Measurements from ENCODE around the gene ETFB. TPM values are rescaled to one million over a fixed set of nuclear protein-coding genes. Genes with fewer than 3 reads are reported as not detected.

ETFB gene
- total RNA-seq, 2 donors from 2014 or later = 32.7 to 56.5 TPM

GRCh38 chr19:51364200-51365106, 1.7 kb downstream of the ETFB start:
- H3K36me3 ChIP-seq = no peaks in the 10 kb centered on the region
- H3K4me1 ChIP-seq (ENCODE audit: control insufficient read depth in 1 of 2, low read depth in 2 of 2) = peaks cover 7 to 22% of the 10 kb centered on the region in 2 donors
- no peak for TF ChIP-seq CTCF (IDR thresholded peaks at IDR 0.05)
- DNase-seq (ENCODE audit: low spot score) = no peak
- H3K4me3 ChIP-seq = no peak overlapping the region
- ATAC-seq (ENCODE audit: insufficient number of reproducible peaks, low FRiP score, low read depth) = no peak
- H3K9me3 ChIP-seq = no peaks in the 10 kb centered on the region
- H3K27ac ChIP-seq = no peak overlapping the region
- H3K27me3 ChIP-seq (replicated peaks; ENCODE audit: insufficient read depth) = no peaks in the 10 kb centered on the region

- no peaks in the 10 kb centered on the region for H3K36me3 ChIP-seq
- no peaks in the 10 kb centered on the region for H3K9me3 ChIP-seq
- no peak overlapping the region for H3K27ac ChIP-seq
- no peak for TF ChIP-seq CTCF (IDR thresholded peaks at IDR 0.05)
- no peak overlapping the region for H3K4me3 ChIP-seq
- peaks cover 7 to 16% of the 10 kb centered on the region in 2 donors for H3K4me1 ChIP-seq (ENCODE audit: control insufficient read depth in 1 of 2, low read depth in 2 of 2)
- DNase-seq (ENCODE audit: low spot score) (no peak), ATAC-seq (ENCODE audit: insufficient number of reproducible peaks, low FRiP score, low read depth) (no peak)
- H3K27me3 ChIP-seq (replicated peaks; ENCODE audit: insufficient read depth) = no peaks in the 10 kb centered on the region
Observed at GRCh38 chr19:51361239-51361638, 4.9 kb downstream of the ETFB start.

GRCh38 chr19:51359294-51359693, 6.9 kb downstream of the ETFB start:
- Histone ChIP-seq H3K27ac (no peak overlapping the region), H3K36me3 (no peaks in the 10 kb centered on the region), H3K27me3 (replicated peaks; ENCODE audit: insufficient read depth) (no peaks in the 10 kb centered on the region), H3K4me3 (no peak overlapping the region), H3K9me3 (no peaks in the 10 kb centered on the region), H3K4me1 (ENCODE audit: control insufficient read depth in 1 of 2, low read depth in 2 of 2) (peaks cover 0 to 1% of the 10 kb centered on the region in 2 donors)
- no peak for TF ChIP-seq CTCF (IDR thresholded peaks at IDR 0.05)
- no peak for ATAC-seq (ENCODE audit: insufficient number of reproducible peaks, low FRiP score, low read depth)
- DNase-seq (ENCODE audit: low spot score) = no peak

- Histone ChIP-seq H3K9me3 (no peaks in the 10 kb centered on the region), H3K27me3 (replicated peaks; ENCODE audit: insufficient read depth) (no peaks in the 10 kb centered on the region), H3K36me3 (no peaks in the 10 kb centered on the region), H3K27ac (no peak overlapping the region), H3K4me3 (no peak overlapping the region), H3K4me1 (ENCODE audit: control insufficient read depth in 1 of 2, low read depth in 2 of 2) (no peaks in the 10 kb centered on the region)
- ATAC-seq (ENCODE audit: insufficient number of reproducible peaks, low FRiP score, low read depth) = no peak
- no peak for TF ChIP-seq CTCF (IDR thresholded peaks at IDR 0.05)
- no peak for DNase-seq (ENCODE audit: low spot score)
Observed at GRCh38 chr19:51357952-51358351, 8.2 kb downstream of the ETFB start.

GRCh38 chr19:51356159-51356801, 9.9 kb downstream of the ETFB start:
- Histone ChIP-seq H3K36me3 (peaks cover 6% of the 10 kb centered on the region), H3K27me3 (replicated peaks; ENCODE audit: insufficient read depth) (no peaks in the 10 kb centered on the region), H3K9me3 (no peaks in the 10 kb centered on the region), H3K4me3 (no peak overlapping the region), H3K4me1 (ENCODE audit: control insufficient read depth in 1 of 2, low read depth in 2 of 2) (no peaks in the 10 kb centered on the region), H3K27ac (no peak overlapping the region)
- DNase-seq (ENCODE audit: low spot score) (no peak), ATAC-seq (ENCODE audit: insufficient number of reproducible peaks, low FRiP score, low read depth) (no peak)
- TF ChIP-seq CTCF (IDR thresholded peaks at IDR 0.05) = no peak
